Osteoblast (primary cell): Measurements from ENCODE around the gene PLEKHG4. TPM values are rescaled to one million over a fixed set of nuclear protein-coding genes. Genes with fewer than 3 reads are reported as not detected.
A peak's percentile ranks its signal among the peaks of the same experiment; 100 is the strongest.

Source experiments
- DNase-seq: peaks from one replicate; pipeline ENCODE4 v3.0.0; 2011; ENCODE audit warnings: low spot score, mixed read lengths; ENCODE audit not compliant: insufficient read length; ENCODE audit errors: missing footprints
- H2AFZ ChIP-seq: 2 replicates; pipeline ENCODE4 v1.6.0; 2011; ENCODE audit warnings: mild to moderate bottlenecking, low read length
- H3K27ac ChIP-seq: 2 replicates; pipeline ENCODE4 v1.5.1; 2011; ENCODE audit warnings: mild to moderate bottlenecking, low read depth, low read length, moderate library complexity
- H3K27me3 ChIP-seq: 2 replicates; pipeline ENCODE4 v1.6.0; 2012; ENCODE audit warnings: mild to moderate bottlenecking, control low read depth, inconsistent platforms, low read length, moderate library complexity; ENCODE audit not compliant: insufficient read depth
- H3K36me3 ChIP-seq: 2 replicates; pipeline ENCODE4 v1.5.1; 2011; ENCODE audit warnings: mild to moderate bottlenecking, low read length, control low read depth, moderate library complexity; ENCODE audit not compliant: insufficient read depth
- H3K4me1 ChIP-seq: 2 replicates; pipeline ENCODE4 v1.5.1; 2011; ENCODE audit warnings: mild to moderate bottlenecking, low read length, control low read depth, moderate library complexity; ENCODE audit not compliant: insufficient read depth
- H3K4me2 ChIP-seq: 2 replicates; pipeline ENCODE4 v1.6.0; 2011; ENCODE audit warnings: mild to moderate bottlenecking, low read length; ENCODE audit not compliant: insufficient read depth
- H3K4me3 ChIP-seq: fragments of 200-600 bp; sonication (generic); 3 replicates; pipeline ENCODE4 v1.5.1; 2012; ENCODE audit warnings: mild to moderate bottlenecking, low read length, inconsistent platforms; ENCODE audit not compliant: insufficient read depth
- H3K79me2 ChIP-seq: 2 replicates; pipeline ENCODE4 v1.6.0; 2012; ENCODE audit warnings: mild to moderate bottlenecking, low read length, control low read depth, inconsistent platforms; ENCODE audit not compliant: insufficient read depth
- H3K9me3 ChIP-seq: 2 replicates; pipeline ENCODE4 v1.5.1; 2011; ENCODE audit warnings: low read depth, low read length, control low read depth
- H4K20me1 ChIP-seq: 2 replicates; pipeline ENCODE4 v1.6.0; 2012; ENCODE audit warnings: mild to moderate bottlenecking, low read length, control low read depth; ENCODE audit not compliant: insufficient read depth
- total RNA-seq: library from RNA; depleted of rRNA; stranded (reverse); fragments of >200 nt; gene quantifications from 2 replicates; pipeline ENCODE4 v1.2.3, GENCODE V29; 2012
- TF ChIP-seq, protein P1 (sequence below): IDR thresholded peaks from 2 replicates; pipeline ENCODE4 v1.5.1; 2011; ENCODE audit warnings: mild to moderate bottlenecking, low read depth, low read length, moderate library complexity; ENCODE audit errors: extremely low read depth

PLEKHG4 gene
- total RNA-seq, 1 donor: 41.6 TPM

DNA sequence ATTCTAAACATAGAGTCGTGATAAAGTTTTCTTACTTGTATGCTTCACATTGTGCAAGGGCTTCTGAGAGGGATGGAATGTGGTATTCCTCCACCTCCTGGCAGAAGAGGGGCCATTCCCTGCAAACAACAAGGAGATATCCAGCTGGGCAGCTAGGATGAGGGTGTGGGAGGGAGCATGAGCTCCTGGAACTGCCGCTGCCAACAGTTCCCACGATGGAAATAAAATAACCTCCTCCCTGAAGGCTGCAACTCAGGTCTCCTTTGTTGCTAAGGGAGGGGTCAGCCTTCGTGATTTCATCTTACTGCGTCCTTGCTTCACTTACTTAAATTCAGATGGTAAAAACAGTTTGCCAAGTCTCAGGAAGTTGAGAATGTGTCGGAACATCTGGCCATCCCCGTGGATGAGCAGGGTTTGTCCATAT, 15.6 kb downstream of the PLEKHG4 start:
- no peaks in the 10 kb centered on the region for H3K36me3 ChIP-seq
- no peak overlapping the region for H3K4me3 ChIP-seq
- H3K4me2 ChIP-seq: no peak overlapping the region
- no peak overlapping the region for H3K27ac ChIP-seq
- H3K4me1 ChIP-seq: peaks cover 13% of the 10 kb centered on the region
- no peaks in the 10 kb centered on the region for H4K20me1 ChIP-seq
- no peaks in the 10 kb centered on the region for H3K79me2 ChIP-seq
- no peak overlapping the region for H2AFZ ChIP-seq
- TF ChIP-seq, protein P1, sequence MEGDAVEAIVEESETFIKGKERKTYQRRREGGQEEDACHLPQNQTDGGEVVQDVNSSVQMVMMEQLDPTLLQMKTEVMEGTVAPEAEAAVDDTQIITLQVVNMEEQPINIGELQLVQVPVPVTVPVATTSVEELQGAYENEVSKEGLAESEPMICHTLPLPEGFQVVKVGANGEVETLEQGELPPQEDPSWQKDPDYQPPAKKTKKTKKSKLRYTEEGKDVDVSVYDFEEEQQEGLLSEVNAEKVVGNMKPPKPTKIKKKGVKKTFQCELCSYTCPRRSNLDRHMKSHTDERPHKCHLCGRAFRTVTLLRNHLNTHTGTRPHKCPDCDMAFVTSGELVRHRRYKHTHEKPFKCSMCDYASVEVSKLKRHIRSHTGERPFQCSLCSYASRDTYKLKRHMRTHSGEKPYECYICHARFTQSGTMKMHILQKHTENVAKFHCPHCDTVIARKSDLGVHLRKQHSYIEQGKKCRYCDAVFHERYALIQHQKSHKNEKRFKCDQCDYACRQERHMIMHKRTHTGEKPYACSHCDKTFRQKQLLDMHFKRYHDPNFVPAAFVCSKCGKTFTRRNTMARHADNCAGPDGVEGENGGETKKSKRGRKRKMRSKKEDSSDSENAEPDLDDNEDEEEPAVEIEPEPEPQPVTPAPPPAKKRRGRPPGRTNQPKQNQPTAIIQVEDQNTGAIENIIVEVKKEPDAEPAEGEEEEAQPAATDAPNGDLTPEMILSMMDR: no peak
- DNase-seq: peak; percentile 81
- no peaks in the 10 kb centered on the region for H3K27me3 ChIP-seq
- H3K9me3 ChIP-seq: no peaks in the 10 kb centered on the region

DNA sequence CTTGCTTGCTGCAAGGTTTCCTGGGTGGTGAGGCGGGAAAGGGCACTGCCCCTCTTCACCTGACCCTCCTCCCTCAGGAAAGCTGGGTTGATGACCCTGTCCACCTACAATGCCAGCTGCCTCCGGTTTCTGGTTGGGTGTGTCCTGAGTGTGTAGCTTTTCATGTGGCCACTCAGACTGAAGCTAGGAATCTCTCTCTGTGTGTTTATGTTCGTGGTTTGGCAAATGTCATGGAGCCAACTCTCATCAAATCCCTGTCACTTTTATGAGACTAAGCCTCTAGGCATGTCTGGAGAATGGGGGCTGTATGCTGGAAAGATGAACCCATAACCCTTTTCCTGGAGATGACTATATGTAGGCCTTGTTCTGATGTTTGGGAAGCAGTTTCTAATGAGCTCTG, 17.1 kb downstream of the PLEKHG4 start:
- Histone ChIP-seq H3K4me1 (peaks cover 13% of the 10 kb centered on the region), H3K4me2 (no peak overlapping the region), H3K27me3 (no peaks in the 10 kb centered on the region), H4K20me1 (no peaks in the 10 kb centered on the region), H3K36me3 (no peaks in the 10 kb centered on the region), H3K27ac (no peak overlapping the region), H3K9me3 (no peaks in the 10 kb centered on the region), H3K79me2 (no peaks in the 10 kb centered on the region), H3K4me3 (no peak overlapping the region), H2AFZ (no peak overlapping the region)
- peak; percentile 94 for DNase-seq
- TF ChIP-seq, protein P1: no peak

DNA sequence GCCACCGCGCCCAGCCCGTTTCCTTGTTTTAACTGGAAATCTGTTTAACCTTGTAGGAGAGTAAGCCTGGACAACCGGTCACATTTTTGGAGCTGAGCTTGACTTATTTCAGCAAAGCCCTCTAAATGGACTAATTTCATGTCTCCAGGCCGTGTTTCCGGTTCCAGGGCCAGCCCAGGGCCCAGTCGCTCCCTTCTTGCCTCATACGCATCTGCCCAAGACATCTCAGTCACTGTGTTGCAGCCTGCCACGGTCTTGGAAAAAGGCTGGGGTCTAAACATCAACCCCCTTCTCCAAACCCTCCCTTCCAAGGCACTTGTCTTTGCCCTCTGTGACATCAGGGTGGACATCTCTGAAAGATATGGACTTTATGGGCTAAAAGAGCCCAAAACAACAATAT, 18.9 kb downstream of the PLEKHG4 start:
- H3K4me3 ChIP-seq: no peak overlapping the region
- H4K20me1 ChIP-seq: no peaks in the 10 kb centered on the region
- peaks cover 13% of the 10 kb centered on the region for H3K4me1 ChIP-seq
- H3K36me3 ChIP-seq: no peaks in the 10 kb centered on the region
- H3K9me3 ChIP-seq: no peaks in the 10 kb centered on the region
- H3K4me2 ChIP-seq: no peak overlapping the region
- H3K27ac ChIP-seq: no peak overlapping the region
- no peak overlapping the region for H2AFZ ChIP-seq
- TF ChIP-seq, protein P1: no peak
- DNase-seq: peak; percentile 3
- no peaks in the 10 kb centered on the region for H3K27me3 ChIP-seq
- no peaks in the 10 kb centered on the region for H3K79me2 ChIP-seq

DNA sequence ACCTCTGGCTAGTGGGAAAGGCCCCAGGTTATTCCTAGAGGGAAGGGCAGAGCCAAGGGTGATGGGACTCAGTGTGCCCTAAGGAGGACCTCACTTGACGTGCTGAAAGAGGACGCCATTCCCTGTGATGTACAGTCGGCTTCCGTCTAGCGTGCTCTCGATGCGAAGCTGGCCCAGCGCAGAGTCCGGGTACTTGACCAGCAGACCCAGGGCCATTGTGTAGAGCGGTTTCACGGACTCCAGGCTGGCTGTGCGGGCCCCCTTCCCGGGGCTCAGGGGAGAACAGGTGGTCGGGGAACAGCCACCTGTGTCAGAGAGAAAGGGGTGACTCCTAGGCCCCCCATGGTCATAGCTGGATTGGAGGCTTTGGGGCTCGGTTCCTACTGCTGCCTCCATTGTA, 19.9 kb downstream of the PLEKHG4 start:
- H3K9me3 ChIP-seq: no peaks in the 10 kb centered on the region
- H3K27me3 ChIP-seq: no peaks in the 10 kb centered on the region
- H3K4me2 ChIP-seq: no peak overlapping the region
- no peaks in the 10 kb centered on the region for H4K20me1 ChIP-seq
- no peak overlapping the region for H3K27ac ChIP-seq
- TF ChIP-seq, protein P1: no peak
- H2AFZ ChIP-seq: no peak overlapping the region
- H3K4me3 ChIP-seq: no peak overlapping the region
- H3K4me1 ChIP-seq: peaks cover 18% of the 10 kb centered on the region
- no peaks in the 10 kb centered on the region for H3K79me2 ChIP-seq
- H3K36me3 ChIP-seq: no peaks in the 10 kb centered on the region
- peak; percentile 45 for DNase-seq
